ENCODE data around the gene POLR3A. TPM values are rescaled to one million over a fixed set of nuclear protein-coding genes. Genes with fewer than 3 reads are reported as not detected.
A peak's percentile ranks its signal among the peaks of the same experiment; 100 is the strongest.
"Not testable (repeated sequence)": the region's sequence is repeated elsewhere in the genome, so short reads cannot be mapped to it uniquely, and the experiment has no call there.

The POLR3A gene
- total RNA-seq, 1 experiment from 2014 or later, result 11.8 TPM

- DNase-seq (ENCODE audit: low read depth), result no peak
These were observed 8.1 kb downstream of the POLR3A start for GRCh38 chr10:78021201-78021600.

- no peak for DNase-seq (ENCODE audit: low read depth)
These were observed 10.1 kb downstream of the POLR3A start for GRCh38 chr10:78019264-78019663.

GRCh38 chr10:78017856-78018255 lies 11.5 kb downstream of the POLR3A start:
- DNase-seq (ENCODE audit: low read depth), result no peak

GRCh38 chr10:78015546-78015945 lies 13.8 kb downstream of the POLR3A start:
- no peak for DNase-seq (ENCODE audit: low read depth)

- DNase-seq (ENCODE audit: low read depth), result no peak
These were observed 15.8 kb downstream of the POLR3A start for GRCh38 chr10:78013564-78013963.

- no peak for DNase-seq (ENCODE audit: low read depth)
These were observed 18.2 kb downstream of the POLR3A start for GRCh38 chr10:78011065-78011464.

GRCh38 chr10:78010278-78010677 lies 19.0 kb downstream of the POLR3A start:
- DNase-seq (ENCODE audit: low read depth), result no peak

GRCh38 chr10:78009662-78010061 lies 19.7 kb downstream of the POLR3A start:
- DNase-seq (ENCODE audit: low read depth), result no peak

- no peak for DNase-seq (ENCODE audit: low read depth)
These were observed 22.1 kb downstream of the POLR3A start for GRCh38 chr10:78007172-78007571.

- DNase-seq (ENCODE audit: low read depth), result no peak
These were observed 24.9 kb downstream of the POLR3A start for GRCh38 chr10:78004215-78005026.

- DNase-seq (ENCODE audit: low read depth), result no peak
These were observed 26.6 kb downstream of the POLR3A start for GRCh38 chr10:78002541-78003288.

GRCh38 chr10:78000956-78001472 lies 28.3 kb downstream of the POLR3A start:
- DNase-seq (ENCODE audit: low read depth), result no peak

GRCh38 chr10:78000206-78000605 lies 29.1 kb downstream of the POLR3A start:
- no peak for DNase-seq (ENCODE audit: low read depth)

GRCh38 chr10:77998780-77999179 lies 30.5 kb downstream of the POLR3A start:
- not testable (repeated sequence) for DNase-seq (ENCODE audit: low read depth)

GRCh38 chr10:77993620-77994019 lies 35.7 kb downstream of the POLR3A start:
- no peak for DNase-seq (ENCODE audit: low read depth)

- DNase-seq (ENCODE audit: low read depth), result no peak
These were observed 40.1 kb downstream of the POLR3A start for GRCh38 chr10:77989081-77989724.

- DNase-seq (ENCODE audit: low read depth), result no peak
These were observed 41.6 kb downstream of the POLR3A start for GRCh38 chr10:77987671-77988255.

- DNase-seq (ENCODE audit: low read depth), result no peak
These were observed 44.3 kb downstream of the POLR3A start for GRCh38 chr10:77984986-77985385.

- peak; percentile 71 for DNase-seq (ENCODE audit: low read depth)
These were observed 45.7 kb downstream of the POLR3A start for GRCh38 chr10:77983384-77984341.

GRCh38 chr10:77981281-77981680 lies 48.0 kb downstream of the POLR3A start:
- DNase-seq (ENCODE audit: low read depth), result no peak

GRCh38 chr10:77979221-77979620 lies 50.1 kb downstream of the POLR3A start:
- no peak for DNase-seq (ENCODE audit: low read depth)
